GM18909 (cell line): Measurements from ENCODE around the gene KLK2.

Experiments used
- ATAC-seq: cut with Tn5 transposase; IDR thresholded peaks from one replicate; pipeline ENCODE4 v1.9.1; 2021; ENCODE audit warnings: mild to moderate bottlenecking; ENCODE audit not compliant: unreplicated experiment, poor library complexity

The KLK2 gene

GRCh38 chr19:50873056-50873455 lies at the start of gene KLK2:
Gene KLK2 (plus strand): TSS chr19:50873439. CDS start chr19:50873474, 35 bp downstream.
- ATAC-seq, result no peak

- ATAC-seq, result no peak
These were observed 46.6 kb upstream of the KLK2 start for GRCh38 chr19:50826492-50827240.

GRCh38 chr19:50827476-50827875 lies 45.8 kb upstream of the KLK2 start:
- no peak for ATAC-seq

- no peak for ATAC-seq
These were observed 43.4 kb upstream of the KLK2 start for GRCh38 chr19:50829801-50830200.

- no peak for ATAC-seq
These were observed 42.8 kb upstream of the KLK2 start for GRCh38 chr19:50830266-50831025.

- no peak for ATAC-seq
These were observed 42.2 kb upstream of the KLK2 start for GRCh38 chr19:50831026-50831396.

GRCh38 chr19:50832666-50833065 lies 40.6 kb upstream of the KLK2 start:
- no peak for ATAC-seq

- no peak for ATAC-seq
These were observed 40.0 kb upstream of the KLK2 start, which contains the start of gene KLK15 for GRCh38 chr19:50833117-50833801. Gene KLK15 (minus strand): TSS chr19:50833574. CDS start chr19:50831492, 2,082 bp downstream.

GRCh38 chr19:50833802-50834167 lies 39.5 kb upstream of the KLK2 start:
- no peak for ATAC-seq

- no peak for ATAC-seq
These were observed 38.0 kb upstream of the KLK2 start for GRCh38 chr19:50835103-50835784.

GRCh38 chr19:50835785-50836542 lies 37.3 kb upstream of the KLK2 start:
- ATAC-seq, result peak; percentile 73

GRCh38 chr19:50836543-50837195 lies 36.6 kb upstream of the KLK2 start:
- no peak for ATAC-seq

- no peak for ATAC-seq
These were observed 35.9 kb upstream of the KLK2 start for GRCh38 chr19:50837300-50837699.

GRCh38 chr19:50838239-50838638 lies 35.0 kb upstream of the KLK2 start:
- no peak for ATAC-seq

GRCh38 chr19:50839712-50840655 lies 33.3 kb upstream of the KLK2 start:
- ATAC-seq, result no peak

- ATAC-seq, result no peak
These were observed 31.1 kb upstream of the KLK2 start for GRCh38 chr19:50842130-50842529.

- no peak for ATAC-seq
These were observed 30.0 kb upstream of the KLK2 start for GRCh38 chr19:50843205-50843604.

- no peak for ATAC-seq
These were observed 29.5 kb upstream of the KLK2 start for GRCh38 chr19:50843701-50844221.
